ENCODE data around the gene TTC28.

Gene TTC28

GRCh38 chr22:28608546-28608945 lies 71.1 kb downstream of the TTC28 start:
- TF ChIP-seq, protein P1, sequence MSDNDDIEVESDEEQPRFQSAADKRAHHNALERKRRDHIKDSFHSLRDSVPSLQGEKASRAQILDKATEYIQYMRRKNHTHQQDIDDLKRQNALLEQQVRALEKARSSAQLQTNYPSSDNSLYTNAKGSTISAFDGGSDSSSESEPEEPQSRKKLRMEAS (IDR thresholded peaks at IDR 0.05): no peak
- TF ChIP-seq RAD21 (IDR thresholded peaks at IDR 0.05; ENCODE audit: low read depth) (no peak), EP300 (IDR thresholded peaks at IDR 0.05; ENCODE audit: borderline replicate concordance) (no peak), REST (IDR thresholded peaks at IDR 0.05; ENCODE audit: low read depth) (no peak), CEBPB (IDR thresholded peaks at IDR 0.05) (no peak), CREB1 (IDR thresholded peaks at IDR 0.05; ENCODE audit: low read depth) (no peak)
- TF ChIP-seq, protein P2, sequence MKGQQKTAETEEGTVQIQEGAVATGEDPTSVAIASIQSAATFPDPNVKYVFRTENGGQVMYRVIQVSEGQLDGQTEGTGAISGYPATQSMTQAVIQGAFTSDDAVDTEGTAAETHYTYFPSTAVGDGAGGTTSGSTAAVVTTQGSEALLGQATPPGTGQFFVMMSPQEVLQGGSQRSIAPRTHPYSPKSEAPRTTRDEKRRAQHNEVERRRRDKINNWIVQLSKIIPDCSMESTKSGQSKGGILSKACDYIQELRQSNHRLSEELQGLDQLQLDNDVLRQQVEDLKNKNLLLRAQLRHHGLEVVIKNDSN (IDR thresholded peaks at IDR 0.05): no peak

GRCh38 chr22:28607795-28608194 lies 71.8 kb downstream of the TTC28 start:
- no peak for TF ChIP-seq ZBTB7A (IDR thresholded peaks at IDR 0.05; ENCODE audit: low read depth)
- no peak for TF ChIP-seq TAF1 (IDR thresholded peaks at IDR 0.05; ENCODE audit: low read depth)
- no peak for TF ChIP-seq YY1 (IDR thresholded peaks at IDR 0.05; ENCODE audit: low read depth)
- TF ChIP-seq RAD21 (IDR thresholded peaks at IDR 0.05; ENCODE audit: low read depth): no peak
- TF ChIP-seq TEAD4 (IDR thresholded peaks at IDR 0.05): no peak
- no peak for TF ChIP-seq NFIC (IDR thresholded peaks at IDR 0.05)
- no peak for TF ChIP-seq CREB1 (IDR thresholded peaks at IDR 0.05; ENCODE audit: low read depth)
- TF ChIP-seq FOXM1 (IDR thresholded peaks at IDR 0.05; ENCODE audit: borderline replicate concordance, low read depth): no peak
- no peak for TF ChIP-seq CEBPB (IDR thresholded peaks at IDR 0.05)
- no peak for TF ChIP-seq TCF12 (IDR thresholded peaks at IDR 0.05; ENCODE audit: low read depth)
- TF ChIP-seq, protein P1 (IDR thresholded peaks at IDR 0.05): no peak
- TF ChIP-seq EP300 (IDR thresholded peaks at IDR 0.05; ENCODE audit: borderline replicate concordance): no peak
- TF ChIP-seq, protein P2 (IDR thresholded peaks at IDR 0.05): no peak
- no peak for TF ChIP-seq EGR1 (IDR thresholded peaks at IDR 0.05)
- TF ChIP-seq REST (IDR thresholded peaks at IDR 0.05; ENCODE audit: low read depth): no peak

GRCh38 chr22:28604966-28605761 lies 74.5 kb downstream of the TTC28 start:
- no peak for TF ChIP-seq REST (IDR thresholded peaks at IDR 0.05; ENCODE audit: low read depth)
- no peak for TF ChIP-seq CREB1 (IDR thresholded peaks at IDR 0.05; ENCODE audit: low read depth)
- no peak for TF ChIP-seq TEAD4 (IDR thresholded peaks at IDR 0.05)
- no peak for TF ChIP-seq TAF1 (IDR thresholded peaks at IDR 0.05; ENCODE audit: low read depth)
- TF ChIP-seq RAD21 (IDR thresholded peaks at IDR 0.05; ENCODE audit: low read depth): no peak

DNA sequence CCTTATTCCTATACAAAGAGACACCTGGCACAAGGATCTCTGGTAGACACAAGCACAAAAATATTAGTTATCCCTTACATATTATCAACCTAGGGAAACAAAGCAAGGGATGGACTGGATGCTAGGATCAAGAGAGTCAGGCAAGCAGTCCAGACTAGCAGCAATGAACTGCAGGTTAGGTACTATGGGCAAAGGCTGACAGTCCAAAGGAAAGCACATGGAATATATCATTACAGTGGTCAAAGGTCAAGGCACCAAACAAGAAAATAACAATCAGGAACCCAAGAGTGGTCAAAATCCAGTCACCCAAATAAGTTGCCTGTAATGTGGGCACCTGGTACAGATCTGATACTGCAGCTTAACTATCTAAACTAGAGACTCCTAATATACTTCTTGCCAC lies 77.7 kb downstream of the TTC28 start:
- TF ChIP-seq REST (IDR thresholded peaks at IDR 0.05; ENCODE audit: low read depth) (no peak), EP300 (IDR thresholded peaks at IDR 0.05; ENCODE audit: borderline replicate concordance) (no peak), NFIC (IDR thresholded peaks at IDR 0.05) (no peak), RAD21 (IDR thresholded peaks at IDR 0.05; ENCODE audit: low read depth) (no peak), CREB1 (IDR thresholded peaks at IDR 0.05; ENCODE audit: low read depth) (no peak), CEBPB (IDR thresholded peaks at IDR 0.05) (no peak), EGR1 (IDR thresholded peaks at IDR 0.05) (no peak), TEAD4 (IDR thresholded peaks at IDR 0.05) (no peak), TAF1 (IDR thresholded peaks at IDR 0.05; ENCODE audit: low read depth) (no peak), FOXM1 (IDR thresholded peaks at IDR 0.05; ENCODE audit: borderline replicate concordance, low read depth) (no peak), ZBTB7A (IDR thresholded peaks at IDR 0.05; ENCODE audit: low read depth) (no peak), YY1 (IDR thresholded peaks at IDR 0.05; ENCODE audit: low read depth) (no peak), TCF12 (IDR thresholded peaks at IDR 0.05; ENCODE audit: low read depth) (no peak)
- TF ChIP-seq, protein P2 (IDR thresholded peaks at IDR 0.05): no peak
- TF ChIP-seq, protein P1 (IDR thresholded peaks at IDR 0.05): no peak
